K562 (cell line): ENCODE data around the gene ATP6V1F. TPM values are rescaled to one million over a fixed set of nuclear protein-coding genes. Genes with fewer than 3 reads are reported as not detected.
A peak's percentile ranks its signal among the peaks of the same experiment; 100 is the strongest.

ENCODE experiments used
- ELF4 ChIP-seq: fragments of 450-650 bp; formaldehyde crosslinking; IDR thresholded peaks from 2 replicates; pipeline ENCODE4 v1.4.0; 2022; ENCODE audit warnings: missing genetic modification characterization
- RBFOX2 ChIP-seq: fragments of 200-400 bp; formaldehyde crosslinking; IDR thresholded peaks from 2 replicates; pipeline ENCODE4 v1.6.1; 2017; ENCODE audit warnings: low read depth, mild to moderate bottlenecking, low read length, moderate library complexity
- ZNF592 ChIP-seq: fragments of 450-650 bp; IDR thresholded peaks from 2 replicates; pipeline ENCODE4 v1.6.1; 2017; ENCODE audit warnings: antibody characterized with exemption, mild to moderate bottlenecking
- polyA plus RNA-seq, 8 experiments: library from polyadenylated mRNA; depleted of rRNA in 4 of 8; stranded (reverse) in 5 of 8; unstranded in 3 of 8; fragments of >200 nt; fragmentation: Nextera tagmentation in 2 of 8; fragmentation: Illumina TruSeq in 1 of 8; extraction: Ambion mirVana in 2 of 8; extraction: Trizol in 1 of 8; gene quantifications; 2 replicates each; pipeline versions ENCODE4 v1.2.1 to v1.2.3, GENCODE V29; 2011 to 2014; ENCODE audit warnings: inconsistent platforms in 1 of 8, missing spikeins in 1 of 8
- total RNA-seq, 7 experiments: library from RNA; depleted of rRNA in 6 of 7; stranded (reverse); fragments of >200 nt in 6 of 7; fragmentation: Illumina TruSeq in 2 of 7; extraction: Trizol in 2 of 7; gene quantifications; 2 replicates each; pipeline versions ENCODE4 v1.2.1 to v1.2.3, GENCODE V29; 2011 to 2021; ENCODE audit warnings: low replicate concordance in 1 of 7
- TF ChIP-seq, protein P1 (sequence below), 3 experiments: fragments of 200-800 bp in 1 of 3; sonication (Bioruptor generic) in 1 of 3; sonication (generic) in 1 of 3; formaldehyde crosslinking in 1 of 3; IDR thresholded peaks; 2 replicates each; pipeline versions ENCODE4 v1.6.1 to v1.8.0; 2016 to 2022; ENCODE audit warnings: mild to moderate bottlenecking in 2 of 3, missing compliant biosample characterization in 2 of 3, missing genetic modification characterization in 2 of 3, missing genetic modification reagents in 1 of 3

Gene ATP6V1F
- total and polyA plus RNA-seq, 9 of the 15 experiments (the other 6 are each of a cell fraction or from before 2014, with no cell fraction given) = 206 to 1,123 (median 542) TPM

DNA sequence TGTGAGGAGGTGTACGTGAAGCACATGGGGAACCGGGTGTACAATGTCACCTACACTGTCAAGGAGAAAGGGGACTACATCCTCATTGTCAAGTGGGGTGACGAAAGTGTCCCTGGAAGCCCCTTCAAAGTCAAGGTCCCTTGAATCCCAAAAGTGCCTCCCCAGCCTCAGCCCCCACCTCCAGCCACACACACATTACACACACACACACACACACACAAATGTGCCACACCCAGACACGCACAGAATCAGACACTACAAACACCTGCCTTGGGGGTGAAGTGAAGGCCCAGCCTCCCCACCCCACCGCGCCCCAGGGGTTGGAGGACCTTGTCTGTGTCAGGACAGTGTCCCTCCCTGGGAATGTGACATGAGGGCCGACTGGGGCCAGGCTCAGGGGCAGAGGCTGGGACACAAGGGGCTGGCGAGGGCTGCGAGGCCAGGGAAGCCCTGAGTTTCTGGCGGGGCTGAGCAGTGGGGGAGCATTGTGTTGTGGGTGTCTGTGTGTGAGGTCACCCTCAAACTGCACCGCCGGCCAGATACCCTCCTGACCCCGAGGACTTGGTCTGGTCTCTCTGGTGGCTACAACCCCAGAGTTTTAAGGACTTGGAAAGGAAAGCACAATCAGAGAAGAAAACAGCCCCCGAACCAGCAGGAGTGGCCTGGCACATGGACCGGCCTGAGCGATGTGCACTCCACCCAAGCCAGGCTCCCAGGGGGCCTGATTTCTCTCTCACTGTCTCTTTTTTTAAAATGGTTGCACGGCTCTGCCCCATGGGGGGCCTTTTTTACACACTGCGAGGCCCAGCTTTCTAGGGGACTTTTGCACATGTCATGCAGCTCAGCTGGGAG is 4.0 kb upstream of the ATP6V1F start (continued):
- TF ChIP-seq ELF4 = 0 out of 2 replicates have a peak, but pooled peaks have one; percentile 74
- TF ChIP-seq, protein P1, sequence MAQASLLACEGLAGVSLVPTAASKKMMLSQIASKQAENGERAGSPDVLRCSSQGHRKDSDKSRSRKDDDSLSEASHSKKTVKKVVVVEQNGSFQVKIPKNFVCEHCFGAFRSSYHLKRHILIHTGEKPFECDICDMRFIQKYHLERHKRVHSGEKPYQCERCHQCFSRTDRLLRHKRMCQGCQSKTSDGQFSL (CRISPR knock-in tag; IDR thresholded peaks at IDR 0.05) = 0 out of 2 replicates have a peak, but pooled peaks have one; percentile 40
- TF ChIP-seq, protein P1 (tag; IDR thresholded peaks at IDR 0.05) = 0 out of 4 replicates have a peak, but pooled peaks of 1 of the 2 experiments have one; percentile 31
- peak; percentile 70 for TF ChIP-seq ZNF592
- TF ChIP-seq RBFOX2 = peak; percentile 62
